ENCODE measurements around the gene NCOA7.

Gene NCOA7

DNA sequence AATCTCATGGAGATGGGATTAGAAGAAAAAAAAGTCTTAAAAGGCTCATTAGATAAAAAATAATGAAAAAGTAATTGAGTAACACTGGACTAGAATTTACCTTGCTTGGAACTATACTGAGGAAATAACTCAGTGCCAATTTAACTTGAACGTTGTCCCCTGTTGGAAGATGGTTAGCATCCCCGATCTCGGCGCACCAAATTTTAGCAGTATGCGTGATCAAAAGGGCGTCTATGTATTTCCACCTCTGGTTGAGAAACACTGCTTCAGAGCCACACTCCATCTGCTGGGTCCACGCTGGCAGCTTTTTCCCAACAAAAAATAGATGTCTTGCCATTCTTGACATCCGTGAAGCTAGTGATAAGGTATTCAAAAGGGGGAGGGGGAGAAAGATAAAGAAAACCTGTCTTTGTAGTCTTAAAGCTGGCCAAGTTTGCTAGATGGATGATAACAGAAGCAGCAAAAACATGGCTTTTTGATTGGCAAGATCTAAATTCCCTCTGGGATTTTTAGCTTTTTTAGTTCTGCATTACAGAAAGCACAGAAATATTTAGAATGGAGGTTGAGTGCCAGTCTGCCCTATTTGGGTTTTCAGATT, 172.2 kb downstream of the NCOA7 start:
- no peak overlapping the region for H3K4me2 ChIP-seq (ENCODE audit: insufficient read depth, low read length, poor library complexity, severe bottlenecking)
- H3K23ac ChIP-seq (ENCODE audit: low read depth, low read length, poor library complexity), result no peak overlapping the region
- no peaks in the 10 kb centered on the region for H3K9me3 ChIP-seq (replicated peaks in 1 of 2; ENCODE audit: control insufficient read depth in 2 of 2, insufficient read depth in 1 of 2, low read depth in 1 of 2, low read length in 2 of 2)
- no peak overlapping the region for H2BK120ac ChIP-seq (ENCODE audit: low read depth, low read length)
- H4K91ac ChIP-seq (ENCODE audit: low read depth, low read length, poor library complexity), result no peak overlapping the region
- no peaks in the 10 kb centered on the region for H3K79me1 ChIP-seq (ENCODE audit: low read depth, low read length)
- no CpG with 5 or more reads among the region's 8 CpGs for WGBS, 2 donors (ENCODE audit: extremely low coverage in 2 of 2, insufficient read length in 2 of 2, insufficient replicate concordance in 1 of 2)
- no peak overlapping the region for H2BK12ac ChIP-seq (ENCODE audit: low read length)
- H2BK5ac ChIP-seq (ENCODE audit: low read length), result no peak overlapping the region
- no peak overlapping the region for H3K4ac ChIP-seq (ENCODE audit: low read length)
- H3K18ac ChIP-seq (ENCODE audit: low read length), result no peak overlapping the region
- H3K9ac ChIP-seq (ENCODE audit: low read depth, low read length, poor library complexity), result no peak overlapping the region
- H3K27me3 ChIP-seq (ENCODE audit: control insufficient read depth in 3 of 3, insufficient read depth in 3 of 3, low read depth in 1 of 3, low read length in 3 of 3), result no peaks in the 10 kb centered on the region
- peaks cover 0 to 13% of the 10 kb centered on the region in 2 donors for H3K36me3 ChIP-seq (replicated peaks in 1 of 2; ENCODE audit: control insufficient read depth in 2 of 2, insufficient read depth in 2 of 2, low read length in 2 of 2)
- H3K27ac ChIP-seq (replicated peaks; ENCODE audit: low read length), result no peak overlapping the region
- no peak overlapping the region for H2AK5ac ChIP-seq (ENCODE audit: low read depth, low read length)
- no peak overlapping the region for H2AFZ ChIP-seq (ENCODE audit: low read length)
- no peak for DNase-seq (ENCODE audit: low spot score)
- H4K8ac ChIP-seq (ENCODE audit: low read depth, low read length), result no peak overlapping the region
- no peak overlapping the region for H2BK15ac ChIP-seq (ENCODE audit: low read length)
- no peak overlapping the region for H3K14ac ChIP-seq (ENCODE audit: low read length)
- H3K4me1 ChIP-seq (ENCODE audit: control insufficient read depth in 2 of 2, insufficient read depth in 1 of 2, low read depth in 1 of 2, low read length in 2 of 2), result peaks cover 0 to under 1% of the 10 kb centered on the region in 2 donors
- H3K4me3 ChIP-seq (ENCODE audit: low read length in 2 of 2), result no peak overlapping the region

DNA sequence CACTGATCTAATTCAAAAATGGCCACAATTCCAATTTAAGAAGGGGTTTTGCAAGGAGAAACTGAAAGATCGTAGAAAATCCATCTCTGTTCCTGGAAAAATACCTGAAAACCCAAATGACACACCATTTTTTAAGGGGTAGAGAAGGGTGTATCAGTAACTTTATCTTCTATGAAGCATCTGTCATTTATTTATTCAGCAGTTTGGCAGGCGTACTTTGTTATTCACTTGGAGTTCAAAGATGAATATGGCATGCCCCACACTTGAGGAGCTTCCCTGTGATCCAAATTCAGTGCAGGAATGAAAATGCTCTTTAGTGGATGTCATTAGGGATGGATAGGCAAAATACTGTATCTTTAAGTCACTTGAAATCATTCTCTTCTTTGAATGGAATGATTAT, 173.1 kb downstream of the NCOA7 start:
- no CpG with 5 or more reads among the region's 2 CpGs for WGBS, 2 donors (ENCODE audit: extremely low coverage in 2 of 2, insufficient read length in 2 of 2, insufficient replicate concordance in 1 of 2)
- no peaks in the 10 kb centered on the region for H3K79me1 ChIP-seq (ENCODE audit: low read depth, low read length)
- no peak overlapping the region for H3K4me2 ChIP-seq (ENCODE audit: insufficient read depth, low read length, poor library complexity, severe bottlenecking)

DNA sequence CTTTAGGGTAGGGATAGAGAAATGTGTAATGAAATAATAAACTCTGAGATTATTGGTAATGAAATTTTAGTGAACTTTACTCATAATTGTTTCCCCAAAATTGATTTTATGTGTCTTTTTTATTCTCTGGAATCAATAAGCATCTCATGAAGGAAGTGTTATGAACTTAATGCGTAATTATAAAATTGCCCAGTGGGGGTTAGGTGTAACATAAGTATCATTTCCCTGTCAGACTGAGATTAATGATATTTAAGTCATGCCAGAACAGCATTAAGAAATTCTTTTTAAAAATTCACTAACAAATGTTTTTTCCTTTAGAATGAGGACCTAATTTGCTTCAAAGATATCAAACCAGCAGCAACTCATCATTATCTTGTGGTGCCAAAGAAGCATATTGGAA, 175.8 kb downstream of the NCOA7 start:
- Histone ChIP-seq H3K14ac (ENCODE audit: low read length) (no peak overlapping the region), H3K36me3 (replicated peaks in 1 of 2; ENCODE audit: control insufficient read depth in 2 of 2, insufficient read depth in 2 of 2, low read length in 2 of 2) (peaks cover 0 to 22% of the 10 kb centered on the region in 2 donors), H3K9ac (ENCODE audit: low read depth, low read length, poor library complexity) (no peak overlapping the region), H3K27me3 (ENCODE audit: control insufficient read depth in 3 of 3, insufficient read depth in 3 of 3, low read depth in 1 of 3, low read length in 3 of 3) (no peaks in the 10 kb centered on the region), H4K8ac (ENCODE audit: low read depth, low read length) (no peak overlapping the region), H3K4me1 (ENCODE audit: control insufficient read depth in 2 of 2, insufficient read depth in 1 of 2, low read depth in 1 of 2, low read length in 2 of 2) (no peaks in the 10 kb centered on the region), H3K4me2 (ENCODE audit: insufficient read depth, low read length, poor library complexity, severe bottlenecking) (no peak overlapping the region), H3K27ac (replicated peaks; ENCODE audit: low read length) (no peak overlapping the region), H2BK12ac (ENCODE audit: low read length) (no peak overlapping the region), H2BK15ac (ENCODE audit: low read length) (no peak overlapping the region), H3K23ac (ENCODE audit: low read depth, low read length, poor library complexity) (no peak overlapping the region), H2BK120ac (ENCODE audit: low read depth, low read length) (no peak overlapping the region), H2AK5ac (ENCODE audit: low read depth, low read length) (no peak overlapping the region), H3K4me3 (ENCODE audit: low read length in 2 of 2) (no peak overlapping the region), H2AFZ (ENCODE audit: low read length) (no peak overlapping the region), H3K18ac (ENCODE audit: low read length) (no peak overlapping the region), H2BK5ac (ENCODE audit: low read length) (no peak overlapping the region), H3K4ac (ENCODE audit: low read length) (no peak overlapping the region), H3K79me1 (ENCODE audit: low read depth, low read length) (no peaks in the 10 kb centered on the region), H3K9me3 (replicated peaks in 1 of 2; ENCODE audit: control insufficient read depth in 2 of 2, insufficient read depth in 1 of 2, low read depth in 1 of 2, low read length in 2 of 2) (no peaks in the 10 kb centered on the region), H4K91ac (ENCODE audit: low read depth, low read length, poor library complexity) (no peak overlapping the region)
- DNase-seq (ENCODE audit: low spot score), result no peak
- WGBS, 2 donors (ENCODE audit: extremely low coverage in 2 of 2, insufficient read length in 2 of 2, insufficient replicate concordance in 1 of 2), result no CpG with 5 or more reads among the region's 1 CpG

More for the DNA sequence above, 173.1 kb downstream of the NCOA7 start:
- no peak overlapping the region for H3K9ac ChIP-seq (ENCODE audit: low read depth, low read length, poor library complexity)
- H2BK120ac ChIP-seq (ENCODE audit: low read depth, low read length), result no peak overlapping the region
- H3K18ac ChIP-seq (ENCODE audit: low read length), result no peak overlapping the region
- H3K36me3 ChIP-seq (replicated peaks in 1 of 2; ENCODE audit: control insufficient read depth in 2 of 2, insufficient read depth in 2 of 2, low read length in 2 of 2), result peaks cover 0 to 21% of the 10 kb centered on the region in 2 donors
- no peak overlapping the region for H4K91ac ChIP-seq (ENCODE audit: low read depth, low read length, poor library complexity)
- H2AFZ ChIP-seq (ENCODE audit: low read length), result no peak overlapping the region
- H3K9me3 ChIP-seq (replicated peaks in 1 of 2; ENCODE audit: control insufficient read depth in 2 of 2, insufficient read depth in 1 of 2, low read depth in 1 of 2, low read length in 2 of 2), result no peaks in the 10 kb centered on the region
- no peak overlapping the region for H2BK15ac ChIP-seq (ENCODE audit: low read length)
- H3K27me3 ChIP-seq (ENCODE audit: control insufficient read depth in 3 of 3, insufficient read depth in 3 of 3, low read depth in 1 of 3, low read length in 3 of 3), result no peaks in the 10 kb centered on the region
- H4K8ac ChIP-seq (ENCODE audit: low read depth, low read length), result no peak overlapping the region
- no peak overlapping the region for H2AK5ac ChIP-seq (ENCODE audit: low read depth, low read length)
- H2BK5ac ChIP-seq (ENCODE audit: low read length), result no peak overlapping the region
- H3K23ac ChIP-seq (ENCODE audit: low read depth, low read length, poor library complexity), result no peak overlapping the region
- no peak overlapping the region for H2BK12ac ChIP-seq (ENCODE audit: low read length)
- H3K4me3 ChIP-seq (ENCODE audit: low read length in 2 of 2), result no peak overlapping the region
- no peak overlapping the region for H3K4ac ChIP-seq (ENCODE audit: low read length)
- no peaks in the 10 kb centered on the region for H3K4me1 ChIP-seq (ENCODE audit: control insufficient read depth in 2 of 2, insufficient read depth in 1 of 2, low read depth in 1 of 2, low read length in 2 of 2)
- no peak overlapping the region for H3K27ac ChIP-seq (replicated peaks; ENCODE audit: low read length)
- H3K14ac ChIP-seq (ENCODE audit: low read length), result no peak overlapping the region
- no peak for DNase-seq (ENCODE audit: low spot score)

DNA sequence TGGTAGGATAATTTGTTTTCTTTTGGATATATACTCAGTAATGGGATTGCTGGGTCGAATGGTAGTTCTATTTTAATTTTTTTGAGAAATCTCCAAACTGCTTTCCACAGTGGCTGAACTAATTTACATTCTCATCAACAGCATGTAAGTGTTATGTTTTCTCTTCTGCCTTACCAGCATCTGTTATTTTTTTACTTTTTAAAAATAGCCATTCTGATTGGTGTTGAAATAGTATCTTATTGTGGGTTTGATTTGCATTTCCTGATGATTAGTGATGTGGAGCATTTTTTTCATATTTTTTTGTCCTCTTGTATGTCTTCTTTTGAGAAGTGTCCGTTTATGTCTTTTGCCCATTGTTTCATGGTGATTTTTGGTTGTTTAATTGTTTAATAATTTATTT, 177.7 kb downstream of the NCOA7 start:
- Histone ChIP-seq H2BK12ac (ENCODE audit: low read length) (no peak overlapping the region), H2BK5ac (ENCODE audit: low read length) (no peak overlapping the region), H3K9ac (ENCODE audit: low read depth, low read length, poor library complexity) (no peak overlapping the region), H3K27ac (replicated peaks; ENCODE audit: low read length) (no peak overlapping the region), H4K8ac (ENCODE audit: low read depth, low read length) (no peak overlapping the region), H3K4ac (ENCODE audit: low read length) (no peak overlapping the region), H3K79me1 (ENCODE audit: low read depth, low read length) (no peaks in the 10 kb centered on the region), H3K4me2 (ENCODE audit: insufficient read depth, low read length, poor library complexity, severe bottlenecking) (no peak overlapping the region), H3K18ac (ENCODE audit: low read length) (no peak overlapping the region), H2BK15ac (ENCODE audit: low read length) (no peak overlapping the region), H2BK120ac (ENCODE audit: low read depth, low read length) (no peak overlapping the region), H3K23ac (ENCODE audit: low read depth, low read length, poor library complexity) (no peak overlapping the region), H3K14ac (ENCODE audit: low read length) (no peak overlapping the region), H3K27me3 (ENCODE audit: control insufficient read depth in 3 of 3, insufficient read depth in 3 of 3, low read depth in 1 of 3, low read length in 3 of 3) (no peaks in the 10 kb centered on the region), H2AFZ (ENCODE audit: low read length) (no peak overlapping the region), H4K91ac (ENCODE audit: low read depth, low read length, poor library complexity) (no peak overlapping the region), H3K9me3 (replicated peaks in 1 of 2; ENCODE audit: control insufficient read depth in 2 of 2, insufficient read depth in 1 of 2, low read depth in 1 of 2, low read length in 2 of 2) (no peaks in the 10 kb centered on the region), H3K36me3 (replicated peaks in 1 of 2; ENCODE audit: control insufficient read depth in 2 of 2, insufficient read depth in 2 of 2, low read length in 2 of 2) (peaks cover 0 to 24% of the 10 kb centered on the region in 2 donors), H3K4me3 (ENCODE audit: low read length in 2 of 2) (no peak overlapping the region), H2AK5ac (ENCODE audit: low read depth, low read length) (no peak overlapping the region), H3K4me1 (ENCODE audit: control insufficient read depth in 2 of 2, insufficient read depth in 1 of 2, low read depth in 1 of 2, low read length in 2 of 2) (no peaks in the 10 kb centered on the region)
- no peak for DNase-seq (ENCODE audit: low spot score)
- WGBS, 2 donors (ENCODE audit: extremely low coverage in 2 of 2, insufficient read length in 2 of 2, insufficient replicate concordance in 1 of 2), result no CpG with 5 or more reads among the region's 2 CpGs
